OCI-LY7 (cell line): ENCODE data around the gene TMEM69. TPM values are rescaled to one million over a fixed set of nuclear protein-coding genes. Genes with fewer than 3 reads are reported as not detected.

Experiments used
- BruUV-seq: library from RNA; stranded (reverse); fragments of 400-500 nt; replicated peaks from 2 replicates; lab custom pipeline; 2021; lab: Mats Ljungman, UMichigan
- CTCF ChIA-PET: fragments of 300-600 bp; sonication (Branson Sonifier 250); formaldehyde crosslinking; loops from one replicate; lab custom pipeline; 2022; ENCODE audit warnings: antibody characterized with exemption; ENCODE audit not compliant: unreplicated experiment; lab: Charles Lee
- POLR2A ChIA-PET: fragments of 300-600 bp; sonication (Branson Sonifier 250); formaldehyde crosslinking; loops from one replicate; lab custom pipeline; 2022; ENCODE audit warnings: antibody characterized with exemption; lab: Charles Lee
- DNase-seq: peaks from one replicate; pipeline ENCODE4 v3.0.0-alpha.2; 2015; ENCODE audit warnings: low spot score
- H2AFZ ChIP-seq: fragments of 200-600 bp; sonication (generic), shearing (Covaris generic); 2 replicates; pipeline ENCODE4 v1.6.1; 2014; ENCODE audit warnings: mild to moderate bottlenecking, antibody characterized with exemption, low read length, moderate library complexity
- H3K27ac ChIP-seq: fragments of 200-600 bp; sonication (generic); 2 replicates; pipeline ENCODE4 v1.5.1; 2014; ENCODE audit warnings: mixed run types, low read depth, mild to moderate bottlenecking, moderate library complexity, low read length, inconsistent platforms; ENCODE audit not compliant: poor library complexity, severe bottlenecking
- H3K36me3 ChIP-seq: fragments of 200-600 bp; sonication (generic); 2 replicates; pipeline ENCODE4 v1.6.1; 2014; ENCODE audit warnings: mild to moderate bottlenecking, antibody characterized with exemption, low read length, moderate library complexity, mixed read lengths; ENCODE audit not compliant: insufficient read depth
- H3K4me1 ChIP-seq: fragments of 200-600 bp; sonication (generic); 2 replicates; pipeline ENCODE4 v1.5.1; 2014; ENCODE audit warnings: mild to moderate bottlenecking, low read length; ENCODE audit not compliant: insufficient read depth, poor library complexity, severe bottlenecking
- H3K4me2 ChIP-seq: fragments of 200-600 bp; sonication (generic); 2 replicates; pipeline ENCODE4 v1.6.1; 2014; ENCODE audit warnings: mild to moderate bottlenecking, low read length
- H3K4me3 ChIP-seq: fragments of 200-600 bp; sonication (generic); 2 replicates; pipeline ENCODE4 v1.5.1; 2014; ENCODE audit warnings: mild to moderate bottlenecking, low read depth, low read length; ENCODE audit not compliant: poor library complexity, severe bottlenecking
- H3K79me2 ChIP-seq: fragments of 200-600 bp; sonication (generic); 2 replicates; pipeline ENCODE4 v1.6.1; 2016; ENCODE audit warnings: low read depth, mild to moderate bottlenecking, low read length, moderate library complexity, mixed read lengths; ENCODE audit not compliant: insufficient read depth
- H3K9me2 ChIP-seq: fragments of 200-600 bp; sonication (generic); 2 replicates; pipeline ENCODE4 v1.6.1; 2016; ENCODE audit warnings: mild to moderate bottlenecking, low read length, mixed read lengths; ENCODE audit not compliant: insufficient read depth
- H3K9me3 ChIP-seq: fragments of 200-600 bp; sonication (generic); 2 replicates; pipeline ENCODE4 v1.6.1; 2014; ENCODE audit warnings: mild to moderate bottlenecking, mixed run types, low read length, mixed read lengths
- H4K20me1 ChIP-seq: fragments of 200-600 bp; sonication (generic); 2 replicates; pipeline ENCODE4 v1.6.1; 2014; ENCODE audit warnings: mild to moderate bottlenecking, antibody characterized with exemption, low read length, moderate library complexity, mixed read lengths; ENCODE audit not compliant: insufficient read depth
- EZH2phosphoT487 ChIP-seq: fragments of 200-600 bp; sonication (generic); IDR thresholded peaks from 2 replicates; pipeline ENCODE4 v1.6.1; 2018; ENCODE audit warnings: low read depth, borderline replicate concordance, mild to moderate bottlenecking, mixed run types, antibody characterized with exemption, low read length, moderate library complexity, mixed read lengths
- intact Hi-C: fragments of 100-400 bp; cut with micrococcal nuclease; formaldehyde crosslinking; loops from one replicate; pipeline ENCODE4 v1.10.0; 2022; ENCODE audit not compliant: unreplicated experiment
- total RNA-seq, 2 experiments: library from RNA; depleted of rRNA in 1 of 2; stranded (reverse); fragments of >200 nt in 1 of 2; shearing (Covaris generic) in 1 of 2; gene quantifications; 2 replicates each; pipeline ENCODE4 v1.2.3, GENCODE V29; 2014 to 2022
- TF ChIP-seq, protein P1 (sequence below): fragments of 200-600 bp; sonication (generic); conservative IDR thresholded peaks from 2 replicates; pipeline ENCODE4 v1.5.1; 2014; ENCODE audit warnings: mild to moderate bottlenecking, antibody characterized with exemption, low read length, moderate library complexity, mixed read lengths

Gene TMEM69
- total RNA-seq, 2 experiments from 2014 or later, result 35.8 to 42.2 TPM

DNA sequence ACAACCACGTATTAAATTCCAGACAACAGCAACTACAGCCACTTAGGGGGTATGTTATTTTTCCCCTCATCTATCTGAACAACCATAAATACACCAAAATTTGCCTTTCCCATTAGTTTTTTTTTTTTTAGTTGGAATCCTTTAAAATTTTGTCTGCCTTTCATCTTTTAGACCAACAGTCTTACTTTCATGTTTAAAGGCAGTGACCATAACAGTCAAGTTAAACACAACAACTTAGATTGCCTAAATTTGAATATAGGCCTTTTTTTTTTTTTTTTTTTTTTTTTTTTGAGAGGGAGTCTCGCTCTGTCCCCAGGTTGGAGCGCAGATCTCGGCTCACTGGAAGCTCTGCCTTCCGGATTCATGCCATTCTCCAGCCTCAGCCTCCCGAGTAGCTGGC, 5.0 kb upstream of the TMEM69 start:
- H3K27ac ChIP-seq, result no peak overlapping the region
- peaks cover 42% of the 10 kb centered on the region for H3K36me3 ChIP-seq
- no peak overlapping the region for H3K4me3 ChIP-seq
- no TSS peak for BruUV-seq
- TF ChIP-seq, protein P1, sequence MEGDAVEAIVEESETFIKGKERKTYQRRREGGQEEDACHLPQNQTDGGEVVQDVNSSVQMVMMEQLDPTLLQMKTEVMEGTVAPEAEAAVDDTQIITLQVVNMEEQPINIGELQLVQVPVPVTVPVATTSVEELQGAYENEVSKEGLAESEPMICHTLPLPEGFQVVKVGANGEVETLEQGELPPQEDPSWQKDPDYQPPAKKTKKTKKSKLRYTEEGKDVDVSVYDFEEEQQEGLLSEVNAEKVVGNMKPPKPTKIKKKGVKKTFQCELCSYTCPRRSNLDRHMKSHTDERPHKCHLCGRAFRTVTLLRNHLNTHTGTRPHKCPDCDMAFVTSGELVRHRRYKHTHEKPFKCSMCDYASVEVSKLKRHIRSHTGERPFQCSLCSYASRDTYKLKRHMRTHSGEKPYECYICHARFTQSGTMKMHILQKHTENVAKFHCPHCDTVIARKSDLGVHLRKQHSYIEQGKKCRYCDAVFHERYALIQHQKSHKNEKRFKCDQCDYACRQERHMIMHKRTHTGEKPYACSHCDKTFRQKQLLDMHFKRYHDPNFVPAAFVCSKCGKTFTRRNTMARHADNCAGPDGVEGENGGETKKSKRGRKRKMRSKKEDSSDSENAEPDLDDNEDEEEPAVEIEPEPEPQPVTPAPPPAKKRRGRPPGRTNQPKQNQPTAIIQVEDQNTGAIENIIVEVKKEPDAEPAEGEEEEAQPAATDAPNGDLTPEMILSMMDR, result no peak
- TF ChIP-seq EZH2phosphoT487, result no peak
- CTCF ChIA-PET, result no interaction called here
- POLR2A ChIA-PET, result interaction anchor here (0.6 to 0.8 kb wide), 3 partner anchors 10 to 32 kb away, joined by 3 to 8 read pairs (median 5); no protein-coding TSS in a partner anchor
- DNase-seq, result no peak
- H3K9me3 ChIP-seq, result no peaks in the 10 kb centered on the region
- H3K4me1 ChIP-seq, result peaks cover 51% of the 10 kb centered on the region
- no peaks in the 10 kb centered on the region for H3K9me2 ChIP-seq
- intact Hi-C loops, result loop anchor here (10.0 kb wide), 1 partner anchor 158 kb away; the partner anchor contains the start of gene PRDX1
- H3K4me2 ChIP-seq, result peak overlapping the region; percentile 42
- H3K79me2 ChIP-seq, result peaks cover 84% of the 10 kb centered on the region
- H4K20me1 ChIP-seq, result peaks cover 35% of the 10 kb centered on the region
- H2AFZ ChIP-seq, result no peak overlapping the region

DNA sequence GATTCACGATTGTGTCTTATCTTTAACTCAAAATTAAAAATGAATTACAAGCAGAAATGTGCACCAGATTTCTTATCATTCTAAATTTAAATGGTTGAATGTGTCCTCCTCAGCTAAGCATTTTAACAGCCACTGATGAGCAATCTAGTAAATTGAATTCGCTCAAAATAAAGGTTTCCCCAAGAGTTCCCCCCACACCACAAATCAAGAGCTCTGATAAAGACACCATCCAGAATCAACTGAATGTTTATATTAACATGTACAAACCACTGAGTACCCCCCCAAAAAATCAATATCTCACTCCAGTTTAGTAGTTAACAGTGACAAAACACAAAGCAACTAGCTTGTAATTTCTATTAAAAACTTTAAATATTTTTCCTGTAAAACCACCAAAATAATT, 3.6 kb upstream of the TMEM69 start:
- peaks cover 29% of the 10 kb centered on the region for H3K36me3 ChIP-seq
- peaks cover 35% of the 10 kb centered on the region for H4K20me1 ChIP-seq
- H2AFZ ChIP-seq, result no peak overlapping the region
- H3K9me3 ChIP-seq, result no peaks in the 10 kb centered on the region
- peaks cover 83% of the 10 kb centered on the region for H3K79me2 ChIP-seq
- CTCF ChIA-PET, result no interaction called here
- intact Hi-C loops, result loop anchor here (10.0 kb wide), 1 partner anchor 160 kb away; the partner anchor contains the start of gene PRDX1
- H3K27ac ChIP-seq, result no peak overlapping the region
- peak overlapping the region; percentile 80 for H3K4me2 ChIP-seq
- H3K9me2 ChIP-seq, result no peaks in the 10 kb centered on the region
- TF ChIP-seq, protein P1, result no peak
- TF ChIP-seq EZH2phosphoT487, result no peak
- peaks cover 48% of the 10 kb centered on the region for H3K4me1 ChIP-seq
- H3K4me3 ChIP-seq, result peak overlapping the region; percentile 94
- DNase-seq, result no peak
- TSS peak; percentile 41 for BruUV-seq
- POLR2A ChIA-PET, result interaction anchor here (0.6 to 0.9 kb wide), 3 partner anchors 23 to 955 kb away, joined by 3 to 4 read pairs (median 3); no protein-coding TSS in a partner anchor
